Measurements from ENCODE around the gene HAP1. TPM values are rescaled to one million over a fixed set of nuclear protein-coding genes. Genes with fewer than 3 reads are reported as not detected.

Gene HAP1
- polyA plus RNA-seq, 2 of the 4 experiments (the other 2 are of a cell fraction) = 1.6 to 2.2 TPM

DNA sequence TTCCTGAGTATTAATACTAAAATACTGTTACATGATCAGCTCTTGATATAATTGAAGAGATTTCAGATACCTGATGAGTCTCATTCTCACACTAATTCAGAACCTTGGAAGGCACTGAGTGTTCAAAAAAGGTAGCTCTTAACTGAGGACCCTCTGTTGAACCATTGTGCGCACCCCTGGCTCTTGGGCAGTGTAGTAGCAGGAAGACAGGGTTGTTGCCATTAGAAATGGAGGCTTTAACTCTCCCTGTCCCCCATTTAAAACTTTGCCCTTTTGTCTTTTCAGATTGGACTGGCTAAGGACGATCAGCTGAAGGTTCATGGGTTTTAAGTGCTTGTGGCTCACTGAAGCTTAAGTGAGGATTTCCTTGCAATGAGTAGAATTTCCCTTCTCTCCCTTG, 43.9 kb downstream of the HAP1 start (continued):
- TF ChIP-seq ZFP36 (IDR thresholded peaks at IDR 0.05; ENCODE audit: borderline replicate concordance, partially characterized antibody) (no peak), MYC (IDR thresholded peaks at IDR 0.05; ENCODE audit: borderline replicate concordance, low read length) (no peak)

DNA sequence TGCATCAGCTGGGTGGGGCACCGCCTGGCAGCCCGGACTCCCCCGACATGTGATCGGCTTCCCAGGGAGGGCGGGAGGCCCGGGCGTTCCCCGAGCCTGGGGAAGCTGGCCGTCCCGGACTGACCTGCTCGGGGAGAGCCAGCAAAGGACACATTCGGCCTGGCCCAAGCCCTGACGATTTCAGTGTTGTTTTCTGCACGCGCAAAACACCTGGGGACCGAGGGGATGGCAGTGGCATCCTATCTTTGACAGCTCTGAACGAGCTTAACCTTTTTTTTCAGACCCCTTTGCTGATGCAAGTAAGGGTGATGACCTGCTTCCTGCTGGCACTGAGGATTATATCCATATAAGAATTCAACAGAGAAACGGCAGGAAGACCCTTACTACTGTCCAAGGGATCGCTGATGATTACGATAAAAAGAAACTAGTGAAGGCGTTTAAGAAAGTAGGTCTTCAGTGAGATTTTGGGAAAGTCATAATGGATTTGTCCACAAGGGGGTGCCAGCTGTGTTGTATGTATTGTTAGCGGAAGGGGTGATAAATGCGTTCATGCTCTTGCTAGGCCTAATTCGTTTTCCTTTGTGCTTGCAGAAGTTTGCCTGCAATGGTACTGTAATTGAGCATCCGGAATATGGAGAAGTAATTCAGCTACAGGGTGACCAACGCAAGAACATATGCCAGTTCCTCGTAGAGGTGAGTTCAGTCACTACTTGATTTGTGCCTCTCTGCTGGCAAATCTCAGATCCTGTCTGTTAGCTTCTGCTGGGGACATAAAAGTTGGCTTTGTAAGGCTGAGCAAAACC, 44.7 kb downstream of the HAP1 start:
- WGBS (ENCODE audit: missing lambda C conversion rate) = 5% methylated on average over 27 of the region's 27 CpGs
- H3K4me1 ChIP-seq = peaks cover 29% of the 10 kb centered on the region
- ChIA-PET POLR2A (interaction anchor here (0.5 to 4.4 kb wide), 41 partner anchors 8 to 1471 kb away, joined by 3 to 258 read pairs (median 4); partner anchors contain the start of genes FKBP10, JUP, KCNH4 and ODAD4), CTCF (interaction anchor here (0.8 to 18.1 kb wide), 21 partner anchors 11 to 1404 kb away, joined by 3 to 329 read pairs (median 4); partner anchors contain the start of genes JUP and P3H4)
- ATAC-seq (no peak), DNase-seq (ENCODE audit: low read depth in 1 of 2, low spot score in 1 of 2) (peak in 1 of 2 experiments; percentile 79), FAIRE-seq (no peak)
- TF ChIP-seq FOSB (CRISPR knock-in tag; IDR thresholded peaks at IDR 0.05) (peak; percentile 96), RAD21 (conservative IDR thresholded peaks at IDR 0.05 in 1 of 2, IDR thresholded peaks at IDR 0.05 in 1 of 2) (no peak), SMC3 (IDR thresholded peaks at IDR 0.05) (peak; percentile 28; the same call in 1 of the 3 replicates), TFCP2L1 (CRISPR knock-in tag; IDR thresholded peaks at IDR 0.05) (peak; percentile 79), POLR2AphosphoS2 (conservative IDR thresholded peaks at IDR 0.05; ENCODE audit: low read length) (peak; percentile 57), RCOR1 (IDR thresholded peaks at IDR 0.05; ENCODE audit: low read depth, low read length) (no peak), MAX (IDR thresholded peaks at IDR 0.05) (peak; percentile 96), TP53 (CRISPR knock-in tag; IDR thresholded peaks at IDR 0.05) (peak; percentile 95; the same call in 1 of the 2 replicates), HOXA7 (CRISPR knock-in tag; IDR thresholded peaks at IDR 0.05) (peak; percentile 96), RARB (CRISPR knock-in tag; IDR thresholded peaks at IDR 0.05) (peak; percentile 36; the same call in 1 of the 2 replicates), ZC3H11A (IDR thresholded peaks at IDR 0.05) (0 out of 2 replicates have a peak, but pooled peaks have one; percentile 1)
- TF ChIP-seq, protein P1, sequence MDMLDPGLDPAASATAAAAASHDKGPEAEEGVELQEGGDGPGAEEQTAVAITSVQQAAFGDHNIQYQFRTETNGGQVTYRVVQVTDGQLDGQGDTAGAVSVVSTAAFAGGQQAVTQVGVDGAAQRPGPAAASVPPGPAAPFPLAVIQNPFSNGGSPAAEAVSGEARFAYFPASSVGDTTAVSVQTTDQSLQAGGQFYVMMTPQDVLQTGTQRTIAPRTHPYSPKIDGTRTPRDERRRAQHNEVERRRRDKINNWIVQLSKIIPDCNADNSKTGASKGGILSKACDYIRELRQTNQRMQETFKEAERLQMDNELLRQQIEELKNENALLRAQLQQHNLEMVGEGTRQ (IDR thresholded peaks at IDR 0.05) = peak; percentile 79
- TF ChIP-seq, protein P2, sequence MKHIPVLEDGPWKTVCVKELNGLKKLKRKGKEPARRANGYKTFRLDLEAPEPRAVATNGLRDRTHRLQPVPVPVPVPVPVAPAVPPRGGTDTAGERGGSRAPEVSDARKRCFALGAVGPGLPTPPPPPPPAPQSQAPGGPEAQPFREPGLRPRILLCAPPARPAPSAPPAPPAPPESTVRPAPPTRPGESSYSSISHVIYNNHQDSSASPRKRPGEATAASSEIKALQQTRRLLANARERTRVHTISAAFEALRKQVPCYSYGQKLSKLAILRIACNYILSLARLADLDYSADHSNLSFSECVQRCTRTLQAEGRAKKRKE (CRISPR knock-in tag; IDR thresholded peaks at IDR 0.05; ENCODE audit: low read depth) = no peak
- TF ChIP-seq, protein P3, sequence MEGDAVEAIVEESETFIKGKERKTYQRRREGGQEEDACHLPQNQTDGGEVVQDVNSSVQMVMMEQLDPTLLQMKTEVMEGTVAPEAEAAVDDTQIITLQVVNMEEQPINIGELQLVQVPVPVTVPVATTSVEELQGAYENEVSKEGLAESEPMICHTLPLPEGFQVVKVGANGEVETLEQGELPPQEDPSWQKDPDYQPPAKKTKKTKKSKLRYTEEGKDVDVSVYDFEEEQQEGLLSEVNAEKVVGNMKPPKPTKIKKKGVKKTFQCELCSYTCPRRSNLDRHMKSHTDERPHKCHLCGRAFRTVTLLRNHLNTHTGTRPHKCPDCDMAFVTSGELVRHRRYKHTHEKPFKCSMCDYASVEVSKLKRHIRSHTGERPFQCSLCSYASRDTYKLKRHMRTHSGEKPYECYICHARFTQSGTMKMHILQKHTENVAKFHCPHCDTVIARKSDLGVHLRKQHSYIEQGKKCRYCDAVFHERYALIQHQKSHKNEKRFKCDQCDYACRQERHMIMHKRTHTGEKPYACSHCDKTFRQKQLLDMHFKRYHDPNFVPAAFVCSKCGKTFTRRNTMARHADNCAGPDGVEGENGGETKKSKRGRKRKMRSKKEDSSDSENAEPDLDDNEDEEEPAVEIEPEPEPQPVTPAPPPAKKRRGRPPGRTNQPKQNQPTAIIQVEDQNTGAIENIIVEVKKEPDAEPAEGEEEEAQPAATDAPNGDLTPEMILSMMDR (IDR thresholded peaks at IDR 0.05) = peak; percentile 81
- peak overlapping the region; percentile 93 for H3K4me3 ChIP-seq
- H3K9me3 ChIP-seq = no peaks in the 10 kb centered on the region
- H3K4me2 ChIP-seq = peak overlapping the region; percentile 81
- H3K27ac ChIP-seq = peak overlapping the region; percentile 95 to 98

- DNase-seq (ENCODE audit: low read depth in 1 of 2, low spot score in 1 of 2) = peak; percentile 98 to 100
- peak; percentile 71 to 84 for ATAC-seq
- 2% methylated on average over 57 of the region's 81 CpGs for WGBS (ENCODE audit: missing lambda C conversion rate)
- POLR2A ChIA-PET = interaction anchor here (0.5 to 4.4 kb wide), 106 partner anchors 9 to 1590 kb away, joined by 3 to 258 read pairs (median 4); partner anchors contain the start of genes ACLY, CAVIN1, DNAJC7 and FKBP10
- H3K27ac ChIP-seq = peak within 1 kb of the TSS; percentile 95 to 98
- H3K4me3 ChIP-seq = peak within 1 kb of the TSS; percentile 93
- FAIRE-seq = peak; percentile 94
- peaks cover 29% of the 10 kb centered on the region for H3K4me1 ChIP-seq
- CTCF ChIA-PET = interaction anchor here (0.6 to 18.1 kb wide), 21 partner anchors 11 to 1403 kb away, joined by 3 to 329 read pairs (median 4); partner anchors contain the start of gene JUP
- peak within 1 kb of the TSS; percentile 82 for H3K4me2 ChIP-seq
- H3K9me3 ChIP-seq = no peaks in the 10 kb centered on the region
- TF ChIP-seq ELK1 (IDR thresholded peaks at IDR 0.05; ENCODE audit: low read depth, low read length) (no peak), CHD2 (IDR thresholded peaks at IDR 0.05; ENCODE audit: low read length, partially characterized antibody) (peak; percentile 5), CEBPB (IDR thresholded peaks at IDR 0.05) (peak; percentile 72 to 93; a peak in 3 of 4 replicates), RNF2 (IDR thresholded peaks at IDR 0.05; ENCODE audit: borderline replicate concordance, low read depth) (no peak), GATA3 (IDR thresholded peaks at IDR 0.05; ENCODE audit: borderline replicate concordance) (peak; percentile 44; the same call in 1 of the 2 replicates), EP300 (IDR thresholded peaks at IDR 0.05) (peak in 1 of 2 experiments; percentile 52; a peak in 1 of 5 replicates)
Observed at GRCh38 chr17:41688641-41689496, 45.6 kb downstream of the HAP1 start, which contains the start of gene EIF1. Gene EIF1 (plus strand): TSS chr17:41688885. CDS start chr17:41689039, 154 bp downstream.
